Measurements from ENCODE around the gene MARCHF2.

GRCh38 chr19:8487137-8487851 is 74.2 kb downstream of the MARCHF2 start:
- no peak for TF ChIP-seq POLR2A (IDR thresholded peaks at IDR 0.05; ENCODE audit: low read depth, low read length)
- TF ChIP-seq TAF1 (IDR thresholded peaks at IDR 0.05; ENCODE audit: borderline replicate concordance, low read depth, low read length), result no peak
